Liver (tissue), 9 donors: ENCODE results near the gene LOXL4. TPM values are rescaled to one million over a fixed set of nuclear protein-coding genes. Genes with fewer than 3 reads are reported as not detected.

Experiments used
- DNase-seq: peaks from one replicate; pipeline ENCODE4 v3.0.0-alpha.2; 2017; ENCODE audit warnings: low spot score
- H3K27ac ChIP-seq, 2 donors: one replicate each; pipeline ENCODE4 v1.7.0; 2013; ENCODE audit warnings: inconsistent platforms in 2 of 2, low read length in 2 of 2, control low read depth in 1 of 2, low read depth in 1 of 2, mild to moderate bottlenecking in 1 of 2
- H3K27me3 ChIP-seq, 4 donors: one replicate each; pipeline versions ENCODE4 v1.6.1 to v1.7.0; 2013; ENCODE audit warnings: low read length in 3 of 4, inconsistent platforms in 1 of 4, mild to moderate bottlenecking in 1 of 4, moderate library complexity in 1 of 4; ENCODE audit not compliant: control insufficient read depth in 4 of 4, insufficient read depth in 4 of 4
- H3K36me3 ChIP-seq, 4 donors: one replicate each; pipeline versions ENCODE4 v1.6.1 to v1.7.0; 2013; ENCODE audit warnings: low read length in 3 of 4, mild to moderate bottlenecking in 3 of 4, low read depth in 1 of 4, moderate library complexity in 1 of 4; ENCODE audit not compliant: control insufficient read depth in 4 of 4, insufficient read depth in 3 of 4
- H3K4me1 ChIP-seq, 4 donors: one replicate each; pipeline versions ENCODE4 v1.6.1 to v1.7.0; 2013; ENCODE audit warnings: low read length in 3 of 4, mild to moderate bottlenecking in 3 of 4, moderate library complexity in 1 of 4; ENCODE audit not compliant: control insufficient read depth in 4 of 4, insufficient read depth in 4 of 4
- H3K4me3 ChIP-seq, 3 donors: one replicate each; pipeline versions ENCODE4 v1.6.1 to v1.7.0; 2013; ENCODE audit warnings: low read length in 3 of 3, control low read depth in 1 of 3, low read depth in 1 of 3, mild to moderate bottlenecking in 1 of 3
- H3K9ac ChIP-seq, 2 donors: one replicate each; pipeline ENCODE4 v1.7.0; 2013; ENCODE audit warnings: low read length in 2 of 2, mild to moderate bottlenecking in 2 of 2, moderate library complexity in 2 of 2, control low read depth in 1 of 2, low read depth in 1 of 2
- H3K9me3 ChIP-seq, 4 donors: one replicate each; pipeline versions ENCODE4 v1.6.1 to v1.7.0; 2013; ENCODE audit warnings: low read length in 3 of 4; ENCODE audit not compliant: control insufficient read depth in 4 of 4
- FOXA1 ChIP-seq: IDR thresholded peaks from 2 replicates; pipeline ENCODE4 v1.6.1; 2016; ENCODE audit warnings: antibody characterized with exemption
- FOXA2 ChIP-seq: IDR thresholded peaks from 2 replicates; pipeline ENCODE4 v1.6.1; 2016; ENCODE audit warnings: antibody characterized with exemption
- GABPA ChIP-seq, 2 donors: IDR thresholded peaks in 1 of 2; conservative IDR thresholded peaks in 1 of 2; 2 replicates each; pipeline ENCODE4 v1.6.1; 2016; ENCODE audit warnings: antibody characterized with exemption in 2 of 2, mild to moderate bottlenecking in 1 of 2, moderate library complexity in 1 of 2
- HNF4A ChIP-seq, 2 donors: conservative IDR thresholded peaks; 2 replicates each; pipeline ENCODE4 v1.6.1; 2016; ENCODE audit warnings: antibody characterized with exemption in 2 of 2, mild to moderate bottlenecking in 2 of 2
- NR2F2 ChIP-seq: IDR thresholded peaks from 2 replicates; pipeline ENCODE4 v1.6.1; 2016; ENCODE audit warnings: antibody characterized with exemption
- RAD21 ChIP-seq, 2 donors: IDR thresholded peaks; 2 replicates each; pipeline ENCODE4 v1.6.1; 2016; ENCODE audit warnings: antibody characterized with exemption in 2 of 2, mild to moderate bottlenecking in 2 of 2
- SP1 ChIP-seq: IDR thresholded peaks from 2 replicates; pipeline ENCODE4 v1.6.1; 2018; ENCODE audit warnings: antibody characterized with exemption, mild to moderate bottlenecking
- YY1 ChIP-seq: IDR thresholded peaks from 2 replicates; pipeline ENCODE4 v1.6.1; 2016; ENCODE audit warnings: antibody characterized with exemption, mild to moderate bottlenecking
- WGBS: extraction: QIAGEN DNeasy Blood & Tissue Kit; methylation state at CpG from one replicate; pipeline ENCODE4 v1.1.7; 2013; 5-methylcytosine and 5-hydroxymethylcytosine counted together
- polyA plus RNA-seq, 2 donors: library from polyadenylated mRNA; stranded (reverse) in 1 of 2; unstranded in 1 of 2; fragments of 200-250 nt in 1 of 2; fragments of >200 nt in 1 of 2; fragmentation: Nextera tagmentation in 1 of 2; extraction: Ambion mirVana in 1 of 2; gene quantifications; one replicate each; pipeline versions ENCODE4 v1.2.1 to v1.2.3, GENCODE V29; 2013 to 2015
- total RNA-seq, 2 donors: library from RNA; depleted of rRNA; stranded (reverse); fragments of >200 nt; gene quantifications; one replicate each; pipeline ENCODE4 v1.2.3, GENCODE V29; 2014
- TF ChIP-seq, protein P1 (sequence below): IDR thresholded peaks from 2 replicates; pipeline ENCODE4 v1.6.1; 2016; ENCODE audit warnings: antibody characterized with exemption
- TF ChIP-seq, protein P2 (sequence below): IDR thresholded peaks from 2 replicates; pipeline ENCODE4 v1.6.1; 2016; ENCODE audit warnings: antibody characterized with exemption
- TF ChIP-seq, protein P3 (sequence below): fragments of 150-350 bp; IDR thresholded peaks from 2 replicates; pipeline ENCODE4 v1.5.1; 2017; ENCODE audit warnings: improper control_type of control experiment, low read depth, low read length; ENCODE audit not compliant: missing input control
- TF ChIP-seq, protein P4 (sequence below): IDR thresholded peaks from 2 replicates; pipeline ENCODE4 v1.6.1; 2016; ENCODE audit warnings: antibody characterized with exemption, mild to moderate bottlenecking
- donor health status: healthy.
- donor health status: healthy.
- donor health status: healthy.
- donor health status: healthy.
- donor health status: healthy.

LOXL4 gene
- total and polyA plus RNA-seq, 4 donors: 0.38 to 18.5 (median 1.0) TPM

DNA sequence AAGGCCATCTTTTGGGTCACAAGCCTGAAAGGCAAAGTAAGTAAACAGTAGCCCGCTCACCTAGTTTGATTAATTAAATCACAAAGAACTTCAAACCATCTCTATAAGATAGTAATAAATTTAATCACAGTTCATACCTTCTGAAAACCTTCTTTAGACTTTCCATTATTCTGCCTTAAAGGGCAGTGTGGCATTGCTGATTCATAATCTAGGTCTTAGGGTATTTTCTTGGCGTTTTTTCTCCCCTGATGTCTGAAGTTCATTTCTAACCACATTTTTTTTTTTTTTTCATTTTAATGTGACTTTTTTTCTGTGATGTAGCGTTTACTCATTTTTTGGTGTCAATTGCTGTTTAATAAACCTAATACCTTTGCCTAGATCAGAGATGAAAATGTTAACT is 27.5 kb downstream of the LOXL4 start:
- Histone ChIP-seq H3K9me3 (no peaks in the 10 kb centered on the region), H3K9ac (no peak overlapping the region), H3K36me3 (peaks cover 8 to 47% (median 30%) of the 10 kb centered on the region in 4 donors), H3K27me3 (no peaks in the 10 kb centered on the region), H3K4me1 (no peaks in the 10 kb centered on the region), H3K4me3 (no peak overlapping the region), H3K27ac (no peak overlapping the region)
- no peak for TF ChIP-seq YY1
- 94% methylated on average over 3 of the region's 3 CpGs for WGBS
- DNase-seq: no peak

DNA sequence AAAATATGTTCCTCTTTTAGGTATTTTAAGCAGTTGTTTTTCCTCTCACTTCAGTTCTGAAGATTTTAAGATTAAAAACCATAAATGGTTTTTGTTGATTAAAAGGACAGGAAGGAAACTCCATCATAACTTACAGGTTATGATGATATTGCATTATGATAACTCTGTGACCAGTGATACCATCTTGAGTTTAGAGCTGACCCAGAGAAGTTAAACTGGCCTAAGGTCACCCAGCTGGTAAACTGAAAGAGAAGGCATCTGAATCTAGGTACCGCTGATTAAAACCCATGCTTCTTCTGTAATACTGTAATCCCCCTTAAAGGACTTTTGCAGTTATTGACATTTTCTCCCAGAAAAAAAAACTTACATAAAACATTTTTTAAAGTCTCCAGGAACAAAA is 29.6 kb downstream of the LOXL4 start:
- H3K9ac ChIP-seq: no peak overlapping the region
- H3K4me1 ChIP-seq: no peaks in the 10 kb centered on the region
- WGBS: 92% methylated on average over 1 of the region's 1 CpG
- no peak for DNase-seq
- H3K36me3 ChIP-seq: peaks cover 8 to 42% (median 24%) of the 10 kb centered on the region in 4 donors
- no peak overlapping the region for H3K4me3 ChIP-seq
- no peaks in the 10 kb centered on the region for H3K27me3 ChIP-seq
- no peak overlapping the region for H3K27ac ChIP-seq
- TF ChIP-seq, protein P1, sequence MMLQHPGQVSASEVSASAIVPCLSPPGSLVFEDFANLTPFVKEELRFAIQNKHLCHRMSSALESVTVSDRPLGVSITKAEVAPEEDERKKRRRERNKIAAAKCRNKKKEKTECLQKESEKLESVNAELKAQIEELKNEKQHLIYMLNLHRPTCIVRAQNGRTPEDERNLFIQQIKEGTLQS: no peak
- TF ChIP-seq SP1 (no peak), FOXA2 (no peak), FOXA1 (no peak), HNF4A (conservative IDR thresholded peaks at IDR 0.05) (no peak), GABPA (IDR thresholded peaks at IDR 0.05 in 1 of 2, conservative IDR thresholded peaks at IDR 0.05 in 1 of 2) (no peak), RAD21 (IDR thresholded peaks at IDR 0.05) (no peak), NR2F2 (no peak)
- TF ChIP-seq, protein P2, sequence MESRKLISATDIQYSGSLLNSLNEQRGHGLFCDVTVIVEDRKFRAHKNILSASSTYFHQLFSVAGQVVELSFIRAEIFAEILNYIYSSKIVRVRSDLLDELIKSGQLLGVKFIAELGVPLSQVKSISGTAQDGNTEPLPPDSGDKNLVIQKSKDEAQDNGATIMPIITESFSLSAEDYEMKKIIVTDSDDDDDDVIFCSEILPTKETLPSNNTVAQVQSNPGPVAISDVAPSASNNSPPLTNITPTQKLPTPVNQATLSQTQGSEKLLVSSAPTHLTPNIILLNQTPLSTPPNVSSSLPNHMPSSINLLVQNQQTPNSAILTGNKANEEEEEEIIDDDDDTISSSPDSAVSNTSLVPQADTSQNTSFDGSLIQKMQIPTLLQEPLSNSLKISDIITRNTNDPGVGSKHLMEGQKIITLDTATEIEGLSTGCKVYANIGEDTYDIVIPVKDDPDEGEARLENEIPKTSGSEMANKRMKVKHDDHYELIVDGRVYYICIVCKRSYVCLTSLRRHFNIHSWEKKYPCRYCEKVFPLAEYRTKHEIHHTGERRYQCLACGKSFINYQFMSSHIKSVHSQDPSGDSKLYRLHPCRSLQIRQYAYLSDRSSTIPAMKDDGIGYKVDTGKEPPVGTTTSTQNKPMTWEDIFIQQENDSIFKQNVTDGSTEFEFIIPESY: no peak
- TF ChIP-seq, protein P3, sequence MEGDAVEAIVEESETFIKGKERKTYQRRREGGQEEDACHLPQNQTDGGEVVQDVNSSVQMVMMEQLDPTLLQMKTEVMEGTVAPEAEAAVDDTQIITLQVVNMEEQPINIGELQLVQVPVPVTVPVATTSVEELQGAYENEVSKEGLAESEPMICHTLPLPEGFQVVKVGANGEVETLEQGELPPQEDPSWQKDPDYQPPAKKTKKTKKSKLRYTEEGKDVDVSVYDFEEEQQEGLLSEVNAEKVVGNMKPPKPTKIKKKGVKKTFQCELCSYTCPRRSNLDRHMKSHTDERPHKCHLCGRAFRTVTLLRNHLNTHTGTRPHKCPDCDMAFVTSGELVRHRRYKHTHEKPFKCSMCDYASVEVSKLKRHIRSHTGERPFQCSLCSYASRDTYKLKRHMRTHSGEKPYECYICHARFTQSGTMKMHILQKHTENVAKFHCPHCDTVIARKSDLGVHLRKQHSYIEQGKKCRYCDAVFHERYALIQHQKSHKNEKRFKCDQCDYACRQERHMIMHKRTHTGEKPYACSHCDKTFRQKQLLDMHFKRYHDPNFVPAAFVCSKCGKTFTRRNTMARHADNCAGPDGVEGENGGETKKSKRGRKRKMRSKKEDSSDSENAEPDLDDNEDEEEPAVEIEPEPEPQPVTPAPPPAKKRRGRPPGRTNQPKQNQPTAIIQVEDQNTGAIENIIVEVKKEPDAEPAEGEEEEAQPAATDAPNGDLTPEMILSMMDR: no peak
- TF ChIP-seq, protein P4, sequence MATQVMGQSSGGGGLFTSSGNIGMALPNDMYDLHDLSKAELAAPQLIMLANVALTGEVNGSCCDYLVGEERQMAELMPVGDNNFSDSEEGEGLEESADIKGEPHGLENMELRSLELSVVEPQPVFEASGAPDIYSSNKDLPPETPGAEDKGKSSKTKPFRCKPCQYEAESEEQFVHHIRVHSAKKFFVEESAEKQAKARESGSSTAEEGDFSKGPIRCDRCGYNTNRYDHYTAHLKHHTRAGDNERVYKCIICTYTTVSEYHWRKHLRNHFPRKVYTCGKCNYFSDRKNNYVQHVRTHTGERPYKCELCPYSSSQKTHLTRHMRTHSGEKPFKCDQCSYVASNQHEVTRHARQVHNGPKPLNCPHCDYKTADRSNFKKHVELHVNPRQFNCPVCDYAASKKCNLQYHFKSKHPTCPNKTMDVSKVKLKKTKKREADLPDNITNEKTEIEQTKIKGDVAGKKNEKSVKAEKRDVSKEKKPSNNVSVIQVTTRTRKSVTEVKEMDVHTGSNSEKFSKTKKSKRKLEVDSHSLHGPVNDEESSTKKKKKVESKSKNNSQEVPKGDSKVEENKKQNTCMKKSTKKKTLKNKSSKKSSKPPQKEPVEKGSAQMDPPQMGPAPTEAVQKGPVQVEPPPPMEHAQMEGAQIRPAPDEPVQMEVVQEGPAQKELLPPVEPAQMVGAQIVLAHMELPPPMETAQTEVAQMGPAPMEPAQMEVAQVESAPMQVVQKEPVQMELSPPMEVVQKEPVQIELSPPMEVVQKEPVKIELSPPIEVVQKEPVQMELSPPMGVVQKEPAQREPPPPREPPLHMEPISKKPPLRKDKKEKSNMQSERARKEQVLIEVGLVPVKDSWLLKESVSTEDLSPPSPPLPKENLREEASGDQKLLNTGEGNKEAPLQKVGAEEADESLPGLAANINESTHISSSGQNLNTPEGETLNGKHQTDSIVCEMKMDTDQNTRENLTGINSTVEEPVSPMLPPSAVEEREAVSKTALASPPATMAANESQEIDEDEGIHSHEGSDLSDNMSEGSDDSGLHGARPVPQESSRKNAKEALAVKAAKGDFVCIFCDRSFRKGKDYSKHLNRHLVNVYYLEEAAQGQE: no peak
- H3K9me3 ChIP-seq: no peaks in the 10 kb centered on the region
